Aorta (tissue), 5 donors: ENCODE data around the gene TSKS. TPM values are rescaled to one million over a fixed set of nuclear protein-coding genes. Genes with fewer than 3 reads are reported as not detected.

ENCODE experiments used
- ATAC-seq: fragments of 200-7000 bp; cut with Tn5 transposase; one replicate; pipeline ENCODE4 v1.9.1; 2022; ENCODE audit warnings: moderate library complexity; ENCODE audit not compliant: low FRiP score
- DNase-seq, 2 donors: peaks; one replicate each; pipeline ENCODE4 v3.0.0-alpha.2; 2020
- H3K27ac ChIP-seq, 2 donors: one replicate each; pipeline ENCODE4 v1.5.1; 2013; ENCODE audit warnings: low read length in 2 of 2, mild to moderate bottlenecking in 2 of 2, moderate library complexity in 2 of 2, control low read depth in 1 of 2, inconsistent platforms in 1 of 2, low read depth in 1 of 2
- H3K27me3 ChIP-seq, 2 donors: one replicate each; pipeline ENCODE4 v1.6.1; 2013; ENCODE audit warnings: control low read depth in 1 of 2, low read length in 1 of 2, mild to moderate bottlenecking in 1 of 2, moderate library complexity in 1 of 2; ENCODE audit not compliant: insufficient read depth in 2 of 2, control insufficient read depth in 1 of 2
- H3K36me3 ChIP-seq, 2 donors: one replicate each; pipeline ENCODE4 v1.6.1; 2013; ENCODE audit warnings: control low read depth in 1 of 2, low read length in 1 of 2, mild to moderate bottlenecking in 1 of 2; ENCODE audit not compliant: insufficient read depth in 2 of 2, control insufficient read depth in 1 of 2
- H3K4me1 ChIP-seq, 2 donors: one replicate each; pipeline ENCODE4 v1.6.1; 2013; ENCODE audit warnings: low read length in 2 of 2, control low read depth in 1 of 2, mild to moderate bottlenecking in 1 of 2, moderate library complexity in 1 of 2; ENCODE audit not compliant: insufficient read depth in 2 of 2, control insufficient read depth in 1 of 2
- H3K4me3 ChIP-seq, 2 donors: one replicate each; pipeline ENCODE4 v1.5.1; 2013; ENCODE audit warnings: low read length in 2 of 2, control low read depth in 1 of 2, mild to moderate bottlenecking in 1 of 2
- H3K9me3 ChIP-seq: one replicate; pipeline ENCODE4 v1.6.1; 2013; ENCODE audit warnings: mild to moderate bottlenecking, low read length; ENCODE audit not compliant: control insufficient read depth
- WGBS, 2 donors: extraction: QIAGEN DNeasy Blood & Tissue Kit; methylation state at CpG; one replicate each; pipeline ENCODE4 v1.1.7; 2013; 5-methylcytosine and 5-hydroxymethylcytosine counted together
- intact Hi-C, 2 donors: fragments of 100-400 bp; cut with DNase I; formaldehyde crosslinking; loops; one replicate each; pipeline versions ENCODE4 v1.14.2 to v1.15.0; 2022
- polyA plus RNA-seq, 2 donors: library from polyadenylated mRNA; stranded (reverse); fragments of 200-250 nt; gene quantifications; one replicate each; pipeline ENCODE4 v1.2.3, GENCODE V29; 2013
- total RNA-seq, 2 donors: library from RNA; stranded (reverse); fragmentation: NEBNext Ultra II Directional; extraction: Animal tissue kit (Norgen Biotek cat#: 25700); gene quantifications; one replicate each; pipeline ENCODE4 v1.2.1, GENCODE V29; 2021
- donor health status: healthy with polysubstance abuse.
- donor health status: Bipolar disorder and iron deficiency.
- donor health status: DM: no; HTN: no; CAD: no.
- donor health status: DM: no; HTN: no; CAD: no.
- donor health status: DM: yes; HTN: yes; CAD: no.

TSKS gene
- total and polyA plus RNA-seq, 4 donors: 0.38 to 2.6 (median 0.42) TPM; not detected in 1

DNA sequence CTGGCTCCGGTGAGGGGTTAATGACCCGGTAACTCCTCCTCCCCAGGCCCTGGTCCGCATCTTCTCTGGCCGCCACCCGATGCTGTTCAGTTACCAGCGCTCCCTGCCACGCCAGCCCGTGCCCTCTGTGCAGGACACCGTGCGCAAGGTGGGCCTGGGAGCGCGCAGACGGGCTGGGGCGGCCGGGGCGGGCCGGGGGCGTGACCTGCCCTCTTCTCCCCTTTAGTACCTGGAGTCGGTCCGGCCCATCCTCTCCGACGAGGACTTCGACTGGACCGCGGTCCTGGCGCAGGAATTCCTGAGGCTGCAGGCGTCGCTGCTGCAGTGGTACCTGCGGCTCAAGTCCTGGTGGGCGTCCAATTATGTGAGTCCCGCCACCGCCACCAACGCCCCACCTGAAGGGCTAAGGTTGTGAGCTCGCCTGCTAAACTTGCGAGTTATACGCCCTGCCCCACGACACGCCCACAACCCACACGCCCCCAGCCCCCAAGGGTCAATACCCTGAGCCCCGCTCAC is 61.8 kb downstream of the TSKS start:
- Histone ChIP-seq H3K27ac (no peak overlapping the region), H3K4me3 (no peak overlapping the region), H3K9me3 (no peaks in the 10 kb centered on the region), H3K4me1 (no peaks in the 10 kb centered on the region), H3K36me3 (no peaks in the 10 kb centered on the region), H3K27me3 (no peaks in the 10 kb centered on the region)
- ATAC-seq (no peak), DNase-seq (no peak)
- intact Hi-C loops: no loop called here
- 49 to 58% methylated on average over 38 to 40 of the region's 40 CpGs for WGBS, 2 donors

DNA sequence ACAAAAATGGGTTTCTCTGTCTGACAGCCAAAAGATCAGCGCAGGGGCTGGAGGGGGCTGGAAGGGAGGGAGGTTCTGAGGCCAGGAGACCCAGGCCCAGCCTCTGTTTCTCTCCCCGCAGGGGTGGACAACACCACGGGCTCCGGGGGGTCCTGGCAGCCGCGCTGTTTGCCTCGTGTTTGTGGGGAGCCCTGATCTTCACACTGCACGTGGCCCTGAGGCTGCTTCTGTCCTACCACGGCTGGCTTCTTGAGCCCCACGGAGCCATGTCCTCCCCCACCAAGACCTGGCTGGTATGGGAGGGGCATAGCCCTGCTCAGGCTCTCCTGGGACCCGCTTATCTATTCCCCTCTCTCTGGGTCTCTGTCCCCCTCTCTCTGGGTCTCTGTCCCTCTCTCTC is 62.5 kb downstream of the TSKS start:
- 64 to 66% methylated on average over 11 of the region's 11 CpGs for WGBS, 2 donors
- intact Hi-C loops: no loop called here
- ATAC-seq (peak; percentile 33), DNase-seq (no peak)
- H3K4me1 ChIP-seq: no peaks in the 10 kb centered on the region
- H3K27me3 ChIP-seq: no peaks in the 10 kb centered on the region
- H3K4me3 ChIP-seq: no peak overlapping the region
- no peaks in the 10 kb centered on the region for H3K9me3 ChIP-seq
- H3K36me3 ChIP-seq: no peaks in the 10 kb centered on the region
- H3K27ac ChIP-seq: no peak overlapping the region

DNA sequence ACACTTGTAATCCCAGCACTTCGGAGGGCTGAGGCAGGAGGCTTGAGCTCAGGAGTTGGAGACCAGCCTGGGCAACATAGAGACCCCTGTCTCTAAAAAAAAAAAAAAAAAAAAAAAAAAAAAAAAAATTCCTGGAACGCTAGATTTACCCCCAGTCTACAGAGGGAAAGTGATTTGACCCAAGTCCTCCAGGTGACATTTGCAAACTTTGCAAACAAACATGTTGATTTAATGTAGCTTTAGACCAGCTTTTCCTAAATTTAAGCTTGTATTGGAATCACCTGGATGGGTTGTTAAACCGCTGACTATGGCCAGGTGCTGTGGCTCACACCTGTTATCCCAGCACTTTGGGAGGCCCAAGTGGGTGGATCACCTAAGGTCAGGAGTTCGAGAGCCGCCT is 63.7 kb downstream of the TSKS start:
- Histone ChIP-seq H3K36me3 (no peaks in the 10 kb centered on the region), H3K9me3 (no peaks in the 10 kb centered on the region), H3K27ac (no peak overlapping the region), H3K4me3 (no peak overlapping the region), H3K27me3 (no peaks in the 10 kb centered on the region), H3K4me1 (no peaks in the 10 kb centered on the region)
- DNase-seq (no peak), ATAC-seq (no peak)
- intact Hi-C loops: no loop called here
- WGBS, 2 donors: 91 to 94% methylated on average over 5 of the region's 5 CpGs

DNA sequence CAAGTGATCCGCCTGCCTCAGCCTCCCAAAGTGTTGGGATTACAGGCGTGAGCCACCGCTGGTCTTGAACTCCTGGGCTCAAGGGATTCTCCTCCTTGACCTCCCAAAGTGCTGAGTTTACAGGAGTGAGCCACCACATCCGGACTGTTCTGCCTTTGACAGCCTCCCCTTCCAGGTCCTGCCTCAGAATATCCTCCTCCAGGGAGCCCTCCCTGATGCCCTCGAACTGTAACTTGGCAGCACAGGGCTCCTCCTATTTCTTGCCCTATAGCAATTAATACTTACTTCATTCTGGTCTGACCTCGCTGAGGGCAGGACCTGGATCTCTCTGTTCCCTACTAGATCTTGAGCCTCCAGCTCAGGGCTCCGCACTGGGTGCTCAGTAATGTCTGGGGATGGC is 66.2 kb downstream of the TSKS start:
- no peak overlapping the region for H3K27ac ChIP-seq
- DNase-seq (no peak), ATAC-seq (no peak)
- H3K36me3 ChIP-seq: no peaks in the 10 kb centered on the region
- no peaks in the 10 kb centered on the region for H3K9me3 ChIP-seq
- intact Hi-C loops: no loop called here
- H3K4me3 ChIP-seq: no peak overlapping the region
- H3K4me1 ChIP-seq: no peaks in the 10 kb centered on the region
- no peaks in the 10 kb centered on the region for H3K27me3 ChIP-seq
- WGBS, 2 donors: 85 to 95% methylated on average over 7 of the region's 7 CpGs

DNA sequence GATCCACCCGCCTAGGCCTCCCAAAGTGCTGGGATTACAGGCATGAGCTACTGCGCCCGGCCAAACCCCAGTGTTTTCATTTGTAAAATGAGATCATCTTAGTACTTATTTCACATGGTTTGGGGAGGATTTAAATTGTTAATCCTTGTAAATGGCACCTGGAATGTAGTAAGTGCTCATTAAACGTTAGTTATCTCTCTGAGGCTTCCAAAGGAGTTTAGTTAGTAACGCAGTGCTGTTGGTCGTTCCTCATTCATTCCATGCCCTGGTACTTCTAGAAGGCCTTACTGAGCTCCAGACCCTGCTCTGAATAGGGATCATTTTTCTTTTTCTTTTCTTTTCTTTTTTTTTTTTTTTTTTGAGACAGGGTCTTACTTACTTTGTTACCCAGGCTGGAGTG is 67.0 kb downstream of the TSKS start:
- WGBS, 2 donors: 79 to 88% methylated on average over 6 of the region's 6 CpGs
- intact Hi-C loops: no loop called here
- H3K27me3 ChIP-seq: no peaks in the 10 kb centered on the region
- no peak overlapping the region for H3K27ac ChIP-seq
- no peaks in the 10 kb centered on the region for H3K4me1 ChIP-seq
- H3K9me3 ChIP-seq: no peaks in the 10 kb centered on the region
- no peak for DNase-seq
- H3K36me3 ChIP-seq: no peaks in the 10 kb centered on the region
- no peak overlapping the region for H3K4me3 ChIP-seq
- ATAC-seq: no peak

DNA sequence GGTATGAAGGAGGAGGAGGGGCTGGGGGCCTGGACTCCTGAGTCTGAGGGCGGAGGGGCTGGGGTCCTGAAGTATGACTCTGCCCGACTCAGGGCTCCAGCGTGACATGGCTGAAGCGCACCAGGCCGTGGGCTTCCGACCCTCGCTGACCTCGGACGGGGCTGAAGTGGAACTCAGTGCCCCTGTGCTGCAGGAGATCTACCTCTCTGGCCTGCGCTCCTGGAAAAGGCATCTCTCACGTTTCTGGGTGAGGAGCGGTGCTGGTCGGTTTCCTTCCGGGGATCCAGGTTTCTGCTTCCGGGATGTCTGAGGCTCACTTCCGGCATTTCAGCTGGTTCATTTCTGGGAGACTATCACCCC is 71.0 kb downstream of the TSKS start:
- DNase-seq: no peak

DNA sequence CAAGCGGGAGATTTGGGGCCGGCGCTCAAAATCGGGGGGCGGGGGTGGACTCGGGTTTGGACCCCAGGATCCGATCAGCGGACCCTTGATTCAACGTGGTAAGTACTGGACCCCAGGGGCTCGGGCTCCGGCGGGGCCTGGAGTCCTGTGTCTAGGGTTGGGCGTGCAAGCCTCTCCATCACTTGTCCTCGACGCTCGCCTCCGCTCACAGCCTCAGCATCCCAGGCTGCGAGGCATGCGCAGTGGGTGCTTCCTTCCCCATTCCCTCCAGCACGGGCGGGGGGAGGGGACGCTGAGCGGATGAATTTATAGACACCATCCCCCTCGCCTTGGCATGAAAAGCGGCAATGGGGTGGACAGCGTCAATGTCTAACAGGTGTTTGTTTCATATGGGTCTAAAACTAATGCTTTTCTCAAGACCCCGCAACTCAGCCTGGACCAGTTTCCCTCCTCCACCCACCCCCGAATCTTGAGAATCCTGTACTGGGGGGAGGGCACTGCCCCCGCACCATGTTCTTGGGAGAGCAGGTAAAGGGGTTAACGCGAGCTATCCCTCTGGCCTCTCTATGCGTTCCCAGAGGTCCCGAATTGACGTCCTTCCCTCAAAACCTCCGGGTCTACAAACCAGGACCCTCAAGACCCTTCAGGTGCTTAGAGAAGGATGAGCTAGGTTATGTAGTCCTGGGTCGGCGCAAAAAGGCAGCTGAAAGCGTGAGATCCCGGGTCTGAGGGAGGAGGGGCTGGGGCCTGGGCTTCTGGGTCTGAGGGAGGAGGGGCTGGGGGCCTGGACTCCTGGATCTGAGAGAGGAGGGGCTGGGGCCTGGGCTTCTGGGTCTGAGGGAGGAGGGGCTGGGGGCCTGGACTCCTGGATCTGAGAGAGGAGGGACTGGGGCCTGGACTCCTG is 71.6 kb downstream of the TSKS start:
- peak; percentile 76 to 84 for DNase-seq
- H3K27ac ChIP-seq: no peak overlapping the region
- no peaks in the 10 kb centered on the region for H3K4me1 ChIP-seq
- H3K27me3 ChIP-seq: no peaks in the 10 kb centered on the region
- H3K9me3 ChIP-seq: no peaks in the 10 kb centered on the region
- intact Hi-C loops: no loop called here
- peak; percentile 62 for ATAC-seq
- WGBS, 2 donors: 7 to 8% methylated on average over 39 of the region's 39 CpGs
- peak overlapping the region in 1 of 2 donors; percentile 16 for H3K4me3 ChIP-seq
- H3K36me3 ChIP-seq: no peaks in the 10 kb centered on the region

More for the DNA sequence above, 71.0 kb downstream of the TSKS start:
- intact Hi-C loops: no loop called here
- Histone ChIP-seq H3K4me1 (no peaks in the 10 kb centered on the region), H3K27me3 (no peaks in the 10 kb centered on the region), H3K4me3 (no peak overlapping the region), H3K36me3 (no peaks in the 10 kb centered on the region), H3K27ac (no peak overlapping the region), H3K9me3 (no peaks in the 10 kb centered on the region)
- WGBS, 2 donors: 72 to 81% methylated on average over 16 of the region's 16 CpGs
- ATAC-seq: no peak

DNA sequence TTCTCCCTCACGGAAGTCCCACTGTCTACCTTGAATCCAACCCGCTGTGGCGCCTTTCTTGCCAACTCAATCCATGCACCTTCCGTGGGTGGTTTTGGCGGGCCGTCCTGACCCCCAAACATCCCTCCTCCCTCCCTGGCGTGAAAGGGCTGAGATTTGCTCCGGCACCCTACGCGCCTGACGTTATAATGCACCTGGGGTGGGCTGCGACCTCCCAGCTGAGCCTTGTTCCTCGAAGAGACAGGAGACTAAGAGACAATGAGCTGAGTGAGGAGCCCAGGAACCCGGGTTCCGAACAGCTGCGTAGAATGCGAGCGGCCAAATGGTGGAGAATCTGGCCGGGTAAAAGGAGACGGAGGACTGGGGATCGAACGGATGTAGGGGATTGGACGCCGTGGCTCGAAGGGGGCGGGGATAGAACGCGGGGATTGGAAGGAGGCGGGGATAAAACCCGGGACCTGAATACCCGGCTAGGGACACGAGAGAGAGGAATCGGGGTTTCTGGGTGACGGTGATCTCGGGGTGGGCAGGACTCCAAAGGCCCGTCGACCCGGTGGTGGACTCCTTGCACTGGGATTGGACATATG is 72.4 kb downstream of the TSKS start, which contains the start of gene CPT1C:
Gene CPT1C, plus strand, starts transcription at position 461 of the 587 bp plus-strand sequence. CDS start 1,137 bp downstream, outside the sequence.
- Histone ChIP-seq H3K4me1 (no peaks in the 10 kb centered on the region), H3K4me3 (peak within 1 kb of the TSS; percentile 8 to 16), H3K9me3 (no peaks in the 10 kb centered on the region), H3K27me3 (no peaks in the 10 kb centered on the region), H3K36me3 (peaks cover 0 to 5% of the 10 kb centered on the region in 2 donors), H3K27ac (no peak within 1 kb of the TSS)
- WGBS, 2 donors: 1% methylated on average over 38 of the region's 38 CpGs
- intact Hi-C loops: no loop called here
- ATAC-seq (peak; percentile 83), DNase-seq (peak; percentile 84 to 90)
